OCI-LY7 (cell line): ENCODE measurements around the gene ATP6V0B. TPM values are rescaled to one million over a fixed set of nuclear protein-coding genes. Genes with fewer than 3 reads are reported as not detected.

Experiments
- BruUV-seq: library from RNA; stranded (reverse); fragments of 400-500 nt; replicated peaks from 2 replicates; lab custom pipeline; 2021; lab: Mats Ljungman, UMichigan
- CTCF ChIA-PET: fragments of 300-600 bp; sonication (Branson Sonifier 250); formaldehyde crosslinking; loops from one replicate; lab custom pipeline; 2022; ENCODE audit warnings: antibody characterized with exemption; ENCODE audit not compliant: unreplicated experiment; lab: Charles Lee
- POLR2A ChIA-PET: fragments of 300-600 bp; sonication (Branson Sonifier 250); formaldehyde crosslinking; loops from one replicate; lab custom pipeline; 2022; ENCODE audit warnings: antibody characterized with exemption; lab: Charles Lee
- DNase-seq: peaks from one replicate; pipeline ENCODE4 v3.0.0-alpha.2; 2015; ENCODE audit warnings: low spot score
- H2AFZ ChIP-seq: fragments of 200-600 bp; sonication (generic), shearing (Covaris generic); 2 replicates; pipeline ENCODE4 v1.6.1; 2014; ENCODE audit warnings: mild to moderate bottlenecking, antibody characterized with exemption, low read length, moderate library complexity
- H3K27ac ChIP-seq: fragments of 200-600 bp; sonication (generic); 2 replicates; pipeline ENCODE4 v1.5.1; 2014; ENCODE audit warnings: mixed run types, low read depth, mild to moderate bottlenecking, moderate library complexity, low read length, inconsistent platforms; ENCODE audit not compliant: poor library complexity, severe bottlenecking
- H3K36me3 ChIP-seq: fragments of 200-600 bp; sonication (generic); 2 replicates; pipeline ENCODE4 v1.6.1; 2014; ENCODE audit warnings: mild to moderate bottlenecking, antibody characterized with exemption, low read length, moderate library complexity, mixed read lengths; ENCODE audit not compliant: insufficient read depth
- H3K4me1 ChIP-seq: fragments of 200-600 bp; sonication (generic); 2 replicates; pipeline ENCODE4 v1.5.1; 2014; ENCODE audit warnings: mild to moderate bottlenecking, low read length; ENCODE audit not compliant: insufficient read depth, poor library complexity, severe bottlenecking
- H3K4me2 ChIP-seq: fragments of 200-600 bp; sonication (generic); 2 replicates; pipeline ENCODE4 v1.6.1; 2014; ENCODE audit warnings: mild to moderate bottlenecking, low read length
- H3K4me3 ChIP-seq: fragments of 200-600 bp; sonication (generic); 2 replicates; pipeline ENCODE4 v1.5.1; 2014; ENCODE audit warnings: mild to moderate bottlenecking, low read depth, low read length; ENCODE audit not compliant: poor library complexity, severe bottlenecking
- H3K79me2 ChIP-seq: fragments of 200-600 bp; sonication (generic); 2 replicates; pipeline ENCODE4 v1.6.1; 2016; ENCODE audit warnings: low read depth, mild to moderate bottlenecking, low read length, moderate library complexity, mixed read lengths; ENCODE audit not compliant: insufficient read depth
- H3K9me2 ChIP-seq: fragments of 200-600 bp; sonication (generic); 2 replicates; pipeline ENCODE4 v1.6.1; 2016; ENCODE audit warnings: mild to moderate bottlenecking, low read length, mixed read lengths; ENCODE audit not compliant: insufficient read depth
- H3K9me3 ChIP-seq: fragments of 200-600 bp; sonication (generic); 2 replicates; pipeline ENCODE4 v1.6.1; 2014; ENCODE audit warnings: mild to moderate bottlenecking, mixed run types, low read length, mixed read lengths
- H4K20me1 ChIP-seq: fragments of 200-600 bp; sonication (generic); 2 replicates; pipeline ENCODE4 v1.6.1; 2014; ENCODE audit warnings: mild to moderate bottlenecking, antibody characterized with exemption, low read length, moderate library complexity, mixed read lengths; ENCODE audit not compliant: insufficient read depth
- CTCF ChIP-seq: fragments of 200-600 bp; sonication (generic); conservative IDR thresholded peaks from 2 replicates; pipeline ENCODE4 v1.5.1; 2014; ENCODE audit warnings: mild to moderate bottlenecking, antibody characterized with exemption, low read length, moderate library complexity, mixed read lengths
- EZH2phosphoT487 ChIP-seq: fragments of 200-600 bp; sonication (generic); IDR thresholded peaks from 2 replicates; pipeline ENCODE4 v1.6.1; 2018; ENCODE audit warnings: low read depth, borderline replicate concordance, mild to moderate bottlenecking, mixed run types, antibody characterized with exemption, low read length, moderate library complexity, mixed read lengths
- intact Hi-C: fragments of 100-400 bp; cut with micrococcal nuclease; formaldehyde crosslinking; loops from one replicate; pipeline ENCODE4 v1.10.0; 2022; ENCODE audit not compliant: unreplicated experiment
- total RNA-seq, 2 experiments: library from RNA; depleted of rRNA in 1 of 2; stranded (reverse); fragments of >200 nt in 1 of 2; shearing (Covaris generic) in 1 of 2; gene quantifications; 2 replicates each; pipeline ENCODE4 v1.2.3, GENCODE V29; 2014 to 2022

The ATP6V0B gene
- total RNA-seq, 2 experiments from 2014 or later = 68.4 to 97.1 TPM

GRCh38 chr1:44013949-44014348, 39.2 kb downstream of the ATP6V0B start:
- no peak for DNase-seq
- Histone ChIP-seq H2AFZ (no peak overlapping the region), H3K36me3 (no peaks in the 10 kb centered on the region), H3K4me3 (no peak overlapping the region), H3K27ac (no peak overlapping the region), H3K9me2 (no peaks in the 10 kb centered on the region), H3K4me1 (no peaks in the 10 kb centered on the region), H3K4me2 (no peak overlapping the region), H3K79me2 (no peaks in the 10 kb centered on the region), H4K20me1 (no peaks in the 10 kb centered on the region), H3K9me3 (no peaks in the 10 kb centered on the region)
- no TSS peak for BruUV-seq
- ChIA-PET CTCF (no interaction called here), POLR2A (no interaction called here)
- intact Hi-C loops = no loop called here
- no peak for TF ChIP-seq EZH2phosphoT487
- no peak for TF ChIP-seq CTCF

GRCh38 chr1:44014365-44015104, 39.8 kb downstream of the ATP6V0B start:
- H3K9me2 ChIP-seq = no peaks in the 10 kb centered on the region
- H3K4me3 ChIP-seq = no peak overlapping the region
- H3K4me1 ChIP-seq = no peaks in the 10 kb centered on the region
- ChIA-PET CTCF (no interaction called here), POLR2A (no interaction called here)
- H3K79me2 ChIP-seq = no peaks in the 10 kb centered on the region
- no peaks in the 10 kb centered on the region for H3K9me3 ChIP-seq
- intact Hi-C loops = no loop called here
- no peak overlapping the region for H2AFZ ChIP-seq
- no peak for DNase-seq
- H3K4me2 ChIP-seq = no peak overlapping the region
- no peaks in the 10 kb centered on the region for H4K20me1 ChIP-seq
- no peak for TF ChIP-seq CTCF
- no TSS peak for BruUV-seq
- H3K27ac ChIP-seq = no peak overlapping the region
- H3K36me3 ChIP-seq = no peaks in the 10 kb centered on the region

- H3K9me2 ChIP-seq = no peaks in the 10 kb centered on the region
- TF ChIP-seq CTCF = no peak
- no peak for TF ChIP-seq EZH2phosphoT487
- no peaks in the 10 kb centered on the region for H3K9me3 ChIP-seq
- POLR2A ChIA-PET = no interaction called here
- CTCF ChIA-PET = no interaction called here
- no peaks in the 10 kb centered on the region for H3K4me1 ChIP-seq
- no TSS peak for BruUV-seq
- H3K36me3 ChIP-seq = no peaks in the 10 kb centered on the region
- intact Hi-C loops = no loop called here
- H3K79me2 ChIP-seq = no peaks in the 10 kb centered on the region
- no peaks in the 10 kb centered on the region for H4K20me1 ChIP-seq
- H3K4me2 ChIP-seq = no peak overlapping the region
- H3K4me3 ChIP-seq = no peak overlapping the region
- H3K27ac ChIP-seq = no peak overlapping the region
- no peak for DNase-seq
- H2AFZ ChIP-seq = no peak overlapping the region
These were observed 40.4 kb downstream of the ATP6V0B start for GRCh38 chr1:44015206-44015605.
